Mucosa of stomach (tissue), 1 donor: ENCODE results near the gene KIRREL3.

Experiments used
- H3K27me3 ChIP-seq: one replicate; pipeline ENCODE4 v1.7.0; 2013; ENCODE audit warnings: mild to moderate bottlenecking, low read length; ENCODE audit not compliant: control insufficient read depth, insufficient read depth
- H3K36me3 ChIP-seq: one replicate; pipeline ENCODE4 v1.7.0; 2013; ENCODE audit warnings: low read length; ENCODE audit not compliant: control insufficient read depth, insufficient read depth
- H3K4me1 ChIP-seq: one replicate; pipeline ENCODE4 v1.7.0; 2013; ENCODE audit warnings: mild to moderate bottlenecking, low read length; ENCODE audit not compliant: control insufficient read depth, insufficient read depth
- H3K4me3 ChIP-seq: one replicate; pipeline ENCODE4 v1.7.0; 2013; ENCODE audit warnings: low read length
- H3K9ac ChIP-seq: one replicate; pipeline ENCODE4 v1.7.0; 2013; ENCODE audit warnings: mild to moderate bottlenecking, low read length, moderate library complexity
- H3K9me3 ChIP-seq: one replicate; pipeline ENCODE4 v1.7.0; 2013; ENCODE audit warnings: mild to moderate bottlenecking, low read length, moderate library complexity; ENCODE audit not compliant: control insufficient read depth
- donor health status: Pancreatic carcinoma.

KIRREL3 gene

DNA sequence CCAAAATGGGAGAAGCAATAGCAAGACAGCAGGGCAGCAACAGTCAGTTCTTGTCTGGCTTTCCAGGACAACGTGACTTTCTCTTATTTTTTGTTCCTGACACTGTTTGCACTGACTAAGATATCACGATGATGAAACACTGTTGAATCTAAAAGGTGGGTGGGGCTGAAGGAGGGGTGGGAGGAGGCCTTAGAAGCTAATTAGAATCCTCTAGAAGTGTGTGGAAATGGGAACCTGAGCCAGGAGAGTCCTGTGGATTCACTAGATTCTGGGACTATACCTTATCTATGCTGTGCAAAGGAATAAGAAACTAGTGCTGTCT lies 344.8 kb downstream of the KIRREL3 start:
- Histone ChIP-seq H3K36me3 (no peaks in the 10 kb centered on the region), H3K4me3 (no peak overlapping the region), H3K9ac (no peak overlapping the region), H3K9me3 (no peaks in the 10 kb centered on the region), H3K27me3 (no peaks in the 10 kb centered on the region), H3K4me1 (no peaks in the 10 kb centered on the region)

DNA sequence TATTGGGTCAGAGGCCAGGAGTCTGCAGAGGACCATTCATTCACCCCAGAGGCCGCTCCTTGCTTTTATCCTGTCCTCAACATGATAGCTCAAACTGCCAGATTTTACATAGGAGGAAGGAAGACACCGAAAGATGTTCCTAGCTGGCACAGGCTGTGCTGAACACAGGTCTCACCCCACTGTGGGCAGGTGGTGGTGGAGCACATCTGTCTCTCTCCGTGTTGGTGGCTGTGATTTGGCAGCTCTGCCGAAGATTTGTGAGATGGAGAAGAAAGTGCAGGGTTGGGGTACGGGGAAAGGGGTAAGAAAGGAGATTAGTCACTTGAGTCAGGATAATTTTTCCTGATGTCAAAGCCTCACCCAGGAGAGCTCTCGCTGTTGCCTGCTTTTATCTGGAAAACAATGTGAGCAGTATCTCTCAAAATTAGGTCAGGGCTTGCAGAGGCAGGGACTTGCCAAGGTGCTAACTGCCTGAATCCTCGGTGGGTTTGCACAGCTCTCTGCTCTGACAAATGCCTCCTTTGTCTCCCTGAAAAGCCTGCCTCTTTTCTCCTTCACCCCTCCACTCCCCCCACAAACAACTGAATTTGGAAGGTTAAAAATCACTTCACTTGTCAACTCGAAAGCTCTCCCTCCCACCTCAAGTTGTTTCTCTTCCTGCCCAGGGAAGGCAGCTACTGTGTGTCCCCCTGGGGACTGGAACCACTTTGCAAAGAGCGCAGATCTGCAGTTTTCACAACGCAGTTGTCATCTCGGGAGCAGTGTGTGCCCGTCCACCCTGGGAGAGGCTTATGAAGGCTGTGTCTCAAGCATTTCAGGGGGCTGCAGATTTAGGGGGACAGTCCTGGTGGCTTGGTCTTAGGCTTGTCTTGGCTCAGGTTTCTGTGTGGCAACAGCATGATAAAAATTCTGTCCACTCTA lies 345.4 kb downstream of the KIRREL3 start:
- no peaks in the 10 kb centered on the region for H3K27me3 ChIP-seq
- H3K4me3 ChIP-seq: no peak overlapping the region
- no peaks in the 10 kb centered on the region for H3K4me1 ChIP-seq
- no peaks in the 10 kb centered on the region for H3K36me3 ChIP-seq
- H3K9ac ChIP-seq: no peak overlapping the region
- H3K9me3 ChIP-seq: no peaks in the 10 kb centered on the region

DNA sequence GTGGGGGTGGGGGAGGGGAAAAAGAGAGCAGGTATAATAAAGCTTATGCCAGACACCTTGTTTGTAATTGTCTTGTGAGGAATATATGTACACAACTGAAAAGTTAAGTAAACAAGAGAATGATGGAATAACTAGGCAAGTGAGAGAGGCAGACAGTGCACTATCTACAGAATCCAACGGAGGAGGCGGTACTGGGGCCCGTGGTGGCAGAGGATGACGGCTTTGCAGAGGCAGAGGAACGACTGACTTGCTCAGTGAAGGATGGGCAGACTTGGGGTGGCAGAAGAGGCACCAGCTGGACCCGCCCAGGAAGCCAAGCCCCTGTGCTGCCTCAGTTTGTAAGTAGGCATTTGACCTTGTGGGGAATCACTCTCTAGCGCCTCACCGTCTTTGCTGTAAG lies 347.5 kb downstream of the KIRREL3 start:
- H3K27me3 ChIP-seq: no peaks in the 10 kb centered on the region

DNA sequence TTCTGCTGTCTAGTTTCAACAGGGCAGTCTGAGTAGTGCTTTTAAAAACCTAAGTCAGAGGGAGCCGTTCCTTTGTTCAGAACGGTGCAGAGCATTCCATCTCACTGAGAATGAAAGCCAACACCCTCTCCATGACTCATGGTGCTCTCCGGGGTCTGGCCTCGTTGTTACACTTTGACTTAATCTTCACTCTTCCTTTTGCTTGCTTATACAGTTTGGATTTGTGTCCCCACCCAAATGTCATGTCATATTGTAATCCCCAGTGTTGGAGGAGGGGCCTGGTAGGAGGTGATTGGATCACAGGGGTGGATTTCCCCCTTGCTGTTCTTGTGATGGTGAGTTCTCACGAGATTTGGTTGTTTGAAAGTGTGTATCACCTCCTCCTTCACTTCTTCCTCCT lies 352.8 kb downstream of the KIRREL3 start:
- Histone ChIP-seq H3K9me3 (no peaks in the 10 kb centered on the region), H3K27me3 (no peaks in the 10 kb centered on the region), H3K9ac (no peak overlapping the region), H3K4me3 (no peak overlapping the region), H3K4me1 (peaks cover 4% of the 10 kb centered on the region), H3K36me3 (no peaks in the 10 kb centered on the region)

More for the DNA sequence above, 347.5 kb downstream of the KIRREL3 start:
- Histone ChIP-seq H3K9me3 (no peaks in the 10 kb centered on the region), H3K4me1 (no peaks in the 10 kb centered on the region), H3K9ac (no peak overlapping the region), H3K4me3 (no peak overlapping the region), H3K36me3 (no peaks in the 10 kb centered on the region)

DNA sequence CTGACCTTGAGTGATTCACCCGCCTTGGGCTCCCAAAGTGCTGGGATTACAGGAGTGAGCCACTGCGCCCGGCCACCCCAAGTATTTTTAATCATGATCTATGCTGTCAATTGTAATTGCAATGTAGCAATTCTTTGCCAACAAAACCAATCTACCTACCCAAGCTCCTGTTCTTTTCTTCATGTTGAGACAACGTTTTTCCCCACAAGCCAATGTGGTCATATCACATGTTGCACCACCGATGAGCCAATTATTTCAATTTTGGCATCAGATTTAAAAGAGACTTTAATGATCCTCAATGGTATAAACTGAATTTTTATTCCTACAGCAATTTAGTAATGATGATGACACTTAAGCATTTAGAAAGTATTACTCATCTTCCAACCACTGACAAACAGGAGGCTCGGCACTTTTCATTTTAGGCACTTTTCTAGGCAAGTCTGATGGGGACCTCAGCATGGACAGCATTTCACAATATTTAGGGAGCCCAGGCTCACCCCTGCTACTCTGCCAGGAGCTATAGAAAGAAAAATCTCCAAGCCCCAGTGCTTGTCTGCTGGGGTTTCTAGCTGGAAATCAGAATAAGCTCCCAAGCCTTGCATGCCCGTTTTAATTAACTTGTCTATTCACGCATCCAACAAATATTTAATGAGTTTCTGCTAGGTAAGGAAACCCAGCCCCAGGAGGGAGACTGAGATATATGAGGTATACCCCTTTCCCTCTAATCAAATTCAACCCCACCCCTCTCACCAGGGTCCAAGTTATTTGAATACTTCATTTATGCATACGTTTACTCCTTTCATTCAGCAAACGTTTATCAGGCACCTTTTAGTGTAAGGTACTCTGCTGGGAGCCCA lies 353.6 kb downstream of the KIRREL3 start:
- H3K9me3 ChIP-seq: no peaks in the 10 kb centered on the region
- peaks cover 4% of the 10 kb centered on the region for H3K4me1 ChIP-seq
- H3K36me3 ChIP-seq: no peaks in the 10 kb centered on the region
- no peak overlapping the region for H3K9ac ChIP-seq
- H3K4me3 ChIP-seq: no peak overlapping the region
- no peaks in the 10 kb centered on the region for H3K27me3 ChIP-seq

DNA sequence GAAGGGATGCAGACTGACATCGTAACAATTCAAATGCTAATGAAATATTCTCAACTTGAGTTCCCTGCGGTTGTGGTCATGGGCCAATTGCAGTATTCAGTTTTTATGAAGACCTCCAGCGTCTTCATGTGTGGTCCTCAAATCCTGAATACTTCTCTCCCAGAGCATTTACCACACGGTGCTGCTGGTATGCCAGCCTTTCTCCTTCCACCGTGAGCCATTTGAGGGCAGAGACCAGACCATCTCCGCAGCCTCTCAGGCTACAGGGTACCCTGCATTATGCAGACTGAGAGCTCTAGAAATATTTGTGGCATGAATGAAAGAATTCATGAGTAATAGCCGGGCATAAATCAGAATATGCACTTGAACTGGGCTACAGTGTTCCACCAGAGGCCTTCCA lies 355.4 kb downstream of the KIRREL3 start:
- Histone ChIP-seq H3K36me3 (no peaks in the 10 kb centered on the region), H3K9me3 (no peaks in the 10 kb centered on the region), H3K4me3 (no peak overlapping the region), H3K9ac (no peak overlapping the region), H3K4me1 (peaks cover 4% of the 10 kb centered on the region), H3K27me3 (no peaks in the 10 kb centered on the region)

DNA sequence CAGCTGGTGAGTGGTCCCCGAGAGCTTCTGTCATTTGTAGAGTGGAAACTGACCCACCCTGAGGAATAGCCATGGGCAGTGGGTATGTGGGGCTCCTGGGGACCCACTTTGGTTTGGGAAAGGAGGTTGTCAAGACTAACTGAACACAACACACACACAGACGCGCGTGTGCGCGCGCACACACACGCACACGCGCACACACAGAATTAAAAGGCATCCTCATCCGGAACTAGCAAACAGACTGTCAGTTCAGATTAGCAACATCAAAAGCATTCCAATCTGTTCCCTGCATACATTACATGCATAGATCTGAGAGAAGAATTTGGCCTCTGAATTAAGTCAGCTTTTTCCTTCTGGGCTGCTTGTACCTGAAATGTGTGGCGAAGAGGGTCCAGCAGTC lies 360.4 kb downstream of the KIRREL3 start:
- Histone ChIP-seq H3K9me3 (no peaks in the 10 kb centered on the region), H3K27me3 (no peaks in the 10 kb centered on the region), H3K36me3 (no peaks in the 10 kb centered on the region), H3K4me1 (no peaks in the 10 kb centered on the region), H3K9ac (no peak overlapping the region), H3K4me3 (no peak overlapping the region)

DNA sequence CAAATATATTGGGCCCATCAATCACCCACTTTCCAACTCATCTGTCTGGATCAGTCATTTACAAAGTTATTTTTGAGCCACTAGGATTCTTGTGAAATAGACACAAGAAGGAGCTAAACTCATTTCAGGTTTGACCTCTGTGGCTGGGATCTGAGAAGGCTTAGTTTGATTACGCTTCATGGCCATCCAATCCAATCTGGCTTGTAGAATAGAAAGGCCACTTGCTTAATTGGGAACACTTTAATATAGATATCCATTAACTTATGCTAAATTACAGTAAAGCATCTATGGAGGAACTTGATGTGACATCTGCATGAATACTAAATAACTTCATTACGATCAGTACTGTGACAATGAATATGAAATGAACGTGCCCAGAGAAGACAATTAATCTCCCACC lies 360.9 kb downstream of the KIRREL3 start:
- Histone ChIP-seq H3K9me3 (no peaks in the 10 kb centered on the region), H3K4me1 (no peaks in the 10 kb centered on the region), H3K4me3 (no peak overlapping the region), H3K9ac (no peak overlapping the region), H3K27me3 (no peaks in the 10 kb centered on the region), H3K36me3 (no peaks in the 10 kb centered on the region)

DNA sequence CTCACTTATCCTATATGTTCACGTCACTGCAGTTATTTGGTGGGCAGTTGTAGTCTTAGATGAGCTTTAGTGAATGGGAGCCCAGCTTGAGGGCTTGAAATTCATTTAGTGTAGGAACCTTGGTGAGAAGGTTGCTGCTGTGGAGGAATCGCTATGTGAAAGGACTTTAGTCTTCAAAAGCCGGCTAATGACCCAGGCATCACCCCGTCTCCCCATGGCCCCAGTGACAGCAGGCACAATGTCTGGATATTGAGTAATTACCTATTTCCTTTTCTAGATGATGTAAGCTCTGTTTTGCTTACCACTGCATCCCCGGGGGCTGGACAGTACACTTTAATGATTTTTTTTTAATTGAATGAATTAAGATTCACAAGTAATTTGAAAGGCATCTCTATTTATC lies 361.9 kb downstream of the KIRREL3 start:
- Histone ChIP-seq H3K9me3 (no peaks in the 10 kb centered on the region), H3K4me3 (no peak overlapping the region), H3K27me3 (no peaks in the 10 kb centered on the region), H3K9ac (no peak overlapping the region), H3K36me3 (no peaks in the 10 kb centered on the region), H3K4me1 (no peaks in the 10 kb centered on the region)

DNA sequence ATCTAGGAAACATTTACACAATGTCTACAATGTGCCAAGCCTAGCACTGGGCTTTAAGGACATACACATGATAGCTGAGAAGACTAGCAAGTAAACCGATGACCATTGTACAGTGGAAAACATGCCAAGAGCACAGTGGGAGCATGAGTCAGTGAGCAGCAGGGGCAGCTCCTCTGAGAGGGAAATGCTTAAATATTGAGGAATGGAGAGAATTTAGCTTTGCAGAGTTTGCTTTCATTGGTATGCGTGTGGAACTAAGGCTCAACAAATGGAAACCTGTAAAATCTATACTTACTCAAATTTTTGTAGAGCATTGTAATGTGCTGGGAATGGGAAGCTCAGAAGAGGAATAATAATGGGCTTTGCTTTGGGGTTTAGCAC lies 362.8 kb downstream of the KIRREL3 start:
- no peaks in the 10 kb centered on the region for H3K9me3 ChIP-seq
- no peak overlapping the region for H3K9ac ChIP-seq
- H3K4me1 ChIP-seq: no peaks in the 10 kb centered on the region
- H3K27me3 ChIP-seq: no peaks in the 10 kb centered on the region
- no peak overlapping the region for H3K4me3 ChIP-seq
- no peaks in the 10 kb centered on the region for H3K36me3 ChIP-seq

DNA sequence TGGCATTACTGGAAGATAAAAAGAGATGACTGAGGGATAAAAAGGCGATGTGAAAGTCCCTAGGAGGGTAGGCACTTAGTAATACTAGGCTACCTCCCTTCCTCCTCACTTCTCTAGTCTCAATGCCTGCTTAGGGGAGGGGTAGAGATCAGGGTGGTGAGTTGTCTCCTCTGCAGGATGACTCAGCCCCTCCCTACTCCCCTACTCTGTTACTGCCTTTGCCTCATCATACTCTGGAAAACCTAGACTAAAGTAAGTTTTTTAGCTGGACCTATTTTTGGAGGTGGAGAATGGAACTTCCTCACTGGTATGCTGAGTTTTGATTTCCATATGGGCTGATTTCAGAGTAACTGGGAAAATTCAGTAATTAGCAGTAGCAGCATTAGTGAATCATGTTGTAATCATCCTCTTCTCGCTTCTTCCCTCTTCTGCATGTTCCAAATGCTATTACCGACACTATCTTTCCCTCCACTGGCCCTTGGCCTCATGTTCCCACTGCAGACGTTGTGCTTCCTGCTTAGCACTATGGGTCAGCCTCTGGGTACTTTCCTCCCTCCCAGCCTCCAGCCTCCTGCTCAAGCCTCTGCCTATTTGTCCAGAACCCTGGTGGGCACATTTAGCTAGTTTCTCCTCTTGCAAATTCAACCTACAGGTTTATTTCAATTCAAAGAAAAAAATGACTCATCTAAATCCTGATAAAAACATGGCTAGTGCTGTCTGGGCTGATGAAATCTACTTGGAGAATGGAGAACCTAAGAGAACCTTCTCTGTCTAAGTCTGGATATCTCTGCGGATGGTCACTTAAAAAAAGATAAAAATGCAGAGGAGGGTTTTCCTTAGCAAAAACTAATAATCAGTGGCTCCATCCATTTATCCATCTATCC lies 363.4 kb downstream of the KIRREL3 start:
- H3K36me3 ChIP-seq: no peaks in the 10 kb centered on the region
- H3K27me3 ChIP-seq: no peaks in the 10 kb centered on the region
- H3K4me3 ChIP-seq: no peak overlapping the region
- H3K9ac ChIP-seq: no peak overlapping the region
- H3K4me1 ChIP-seq: no peaks in the 10 kb centered on the region
- H3K9me3 ChIP-seq: no peaks in the 10 kb centered on the region
